Measurements from ENCODE around the gene C3orf49. TPM values are rescaled to one million over a fixed set of nuclear protein-coding genes. Genes with fewer than 3 reads are reported as not detected.

Gene C3orf49, protein sequence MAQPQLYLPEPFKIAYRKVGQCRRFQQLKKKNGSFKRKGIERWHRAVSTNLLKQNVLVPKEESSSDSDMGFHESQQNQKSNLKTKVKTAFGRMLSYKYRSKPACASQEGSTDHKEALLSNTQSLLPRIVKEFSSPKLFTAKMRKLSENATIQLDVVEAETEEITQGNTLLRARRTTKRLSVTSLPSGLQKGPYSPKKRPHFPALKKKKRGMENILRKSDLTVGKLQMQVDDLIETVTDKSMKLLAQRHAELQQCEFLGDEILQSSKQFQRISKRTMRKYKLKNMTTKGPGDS
- total RNA-seq = not detected
- long read RNA-seq, partial matches to known transcripts = 0 of 1 reads
- long read RNA-seq, other reads (novel, unspliced or antisense) = 1 of 1 reads

DNA sequence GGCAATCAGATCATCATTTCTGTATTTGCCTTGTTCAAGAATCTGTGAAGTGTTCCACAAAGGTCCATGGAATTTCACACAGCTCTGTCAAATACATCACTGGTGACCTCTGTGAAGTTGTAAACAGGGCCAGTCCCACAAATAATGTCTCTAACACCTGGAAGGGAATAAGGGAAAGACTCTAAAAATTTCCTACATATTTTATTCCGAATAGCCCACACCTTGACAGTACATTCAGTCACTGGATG is at the start of gene C3orf49:
TSS of gene C3orf49 (plus strand) at position 149 of the 248 bp plus-strand sequence. CDS start 173 bp downstream, outside the sequence.
- DNase-seq (ENCODE audit: missing footprints) (no peak), ATAC-seq (no peak)
- intact Hi-C loops (cut with DNase I) = no loop called here

DNA sequence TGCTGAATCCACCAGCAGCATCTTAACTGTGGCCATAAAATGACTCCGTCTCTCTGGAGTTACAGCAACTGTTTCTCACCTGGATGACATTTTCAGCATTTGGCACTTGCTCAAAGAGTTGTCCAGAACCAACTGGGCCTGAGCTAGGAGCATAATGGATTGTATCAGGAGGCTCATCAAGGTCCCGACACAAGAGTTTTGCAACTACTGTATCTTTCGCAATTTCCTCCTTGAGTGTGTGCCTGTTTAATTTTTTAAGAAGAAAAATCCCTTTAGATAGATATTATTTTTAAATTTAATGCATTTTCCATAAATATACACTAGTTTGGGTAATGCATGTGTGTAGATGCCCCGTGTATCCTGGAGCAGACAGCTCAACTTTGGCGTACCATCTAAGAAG is 44.3 kb upstream of the C3orf49 start:
- ATAC-seq (no peak), DNase-seq (ENCODE audit: missing footprints) (no peak)
- intact Hi-C loops (cut with DNase I) = no loop called here

DNA sequence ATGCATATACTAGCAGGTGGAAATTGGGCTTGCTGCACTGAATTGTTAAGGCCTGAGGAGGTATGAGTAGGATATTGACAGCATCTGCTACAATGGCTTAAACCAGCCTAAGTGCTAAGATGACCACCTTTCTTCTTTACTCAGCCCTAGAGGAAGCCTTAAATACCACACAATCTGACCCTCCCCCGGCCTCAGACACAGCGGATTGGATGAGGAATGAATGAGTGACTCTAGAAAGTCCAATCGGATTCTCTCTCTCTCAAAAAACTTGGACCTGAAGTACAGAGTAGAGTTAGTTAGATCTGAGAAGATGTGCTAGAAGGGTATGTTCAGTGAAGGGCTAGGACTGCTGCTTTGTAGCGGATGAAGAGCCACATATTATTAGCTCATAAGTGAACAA is 39.9 kb upstream of the C3orf49 start:
- DNase-seq (ENCODE audit: missing footprints) = no peak
- ATAC-seq = no peak
- intact Hi-C loops (cut with DNase I) = no loop called here

DNA sequence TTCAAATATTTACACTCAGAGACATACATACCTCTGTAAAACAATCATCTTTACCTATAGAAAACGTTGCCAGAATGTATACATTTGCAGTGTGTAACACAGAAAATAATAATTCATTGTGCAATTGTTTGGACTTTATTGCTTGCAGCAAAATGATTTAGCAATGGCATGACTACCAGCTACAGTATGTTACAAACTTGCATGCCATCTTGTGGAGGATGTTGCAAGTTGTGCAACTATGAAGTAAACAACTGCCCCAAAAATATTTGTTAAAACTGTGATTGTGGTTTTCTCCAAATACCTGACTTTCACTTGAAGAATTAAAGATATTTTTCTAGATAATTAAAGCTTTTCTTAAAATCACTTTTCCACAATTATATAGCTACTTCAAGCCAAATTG is 27.1 kb upstream of the C3orf49 start:
- ATAC-seq (no peak), DNase-seq (ENCODE audit: missing footprints) (no peak)
- intact Hi-C loops (cut with DNase I) = no loop called here

DNA sequence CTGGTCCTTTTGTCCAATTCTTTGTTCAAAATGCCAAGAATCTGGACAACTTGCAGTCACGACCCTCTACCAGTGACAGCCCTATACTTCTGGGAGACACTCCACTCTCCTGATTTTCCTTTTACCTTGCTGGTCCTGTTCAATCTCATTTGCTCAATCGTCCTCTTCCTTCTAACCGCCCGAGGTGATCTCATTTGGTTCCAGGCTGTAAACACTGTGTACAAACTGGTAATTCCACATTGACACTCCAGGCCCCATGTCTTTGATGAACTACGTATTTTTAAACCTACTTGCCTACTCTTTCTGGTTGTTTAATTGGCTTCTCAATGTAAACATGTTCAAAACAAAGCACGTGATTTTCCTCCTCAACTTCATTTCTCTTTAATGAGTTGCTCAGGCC is 23.7 kb upstream of the C3orf49 start:
- ATAC-seq = no peak
- intact Hi-C loops (cut with DNase I) = no loop called here

DNA sequence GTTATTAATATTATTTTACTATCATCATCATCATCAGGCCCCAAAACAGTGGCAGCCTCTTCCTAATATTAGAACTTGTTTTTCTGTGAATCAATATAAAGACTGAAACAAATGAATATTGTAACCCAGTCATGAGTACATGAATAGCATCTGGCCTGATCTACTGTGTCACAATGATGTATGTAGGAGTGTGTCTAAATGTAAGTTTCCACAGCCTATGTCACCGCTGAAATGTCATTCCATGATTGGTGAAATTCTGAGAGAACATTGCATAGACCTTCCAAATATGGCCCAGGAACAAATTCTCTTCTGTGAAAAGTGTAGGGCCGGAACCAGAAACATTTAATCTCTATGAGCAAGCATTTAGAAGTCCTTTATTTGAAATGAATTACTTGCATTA is 20.6 kb upstream of the C3orf49 start:
- DNase-seq (ENCODE audit: missing footprints) (no peak), ATAC-seq (no peak)
- intact Hi-C loops (cut with DNase I) = no loop called here

More for the DNA sequence above, 23.7 kb upstream of the C3orf49 start:
- no peak for DNase-seq (ENCODE audit: missing footprints)

DNA sequence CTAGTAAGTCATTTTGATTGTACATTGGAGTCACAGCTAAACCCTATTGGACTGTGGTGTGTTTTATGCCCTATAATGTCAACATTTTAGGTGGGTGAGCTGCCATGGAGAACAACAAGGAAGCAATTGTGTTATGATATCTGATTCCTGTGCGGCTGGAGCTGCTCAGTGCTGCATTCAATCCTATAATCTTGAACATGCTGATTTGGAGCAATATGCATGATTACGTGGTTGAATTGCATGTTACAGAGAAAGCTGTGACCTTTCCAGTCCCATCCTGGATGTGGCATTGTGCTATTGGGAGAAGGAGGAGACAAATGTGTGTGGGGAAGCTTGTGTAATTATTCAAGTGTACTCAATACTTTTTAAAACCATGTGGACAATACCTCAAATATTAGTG is 20.1 kb upstream of the C3orf49 start:
- no peak for DNase-seq (ENCODE audit: missing footprints)
- intact Hi-C loops (cut with DNase I) = no loop called here
- ATAC-seq = no peak

DNA sequence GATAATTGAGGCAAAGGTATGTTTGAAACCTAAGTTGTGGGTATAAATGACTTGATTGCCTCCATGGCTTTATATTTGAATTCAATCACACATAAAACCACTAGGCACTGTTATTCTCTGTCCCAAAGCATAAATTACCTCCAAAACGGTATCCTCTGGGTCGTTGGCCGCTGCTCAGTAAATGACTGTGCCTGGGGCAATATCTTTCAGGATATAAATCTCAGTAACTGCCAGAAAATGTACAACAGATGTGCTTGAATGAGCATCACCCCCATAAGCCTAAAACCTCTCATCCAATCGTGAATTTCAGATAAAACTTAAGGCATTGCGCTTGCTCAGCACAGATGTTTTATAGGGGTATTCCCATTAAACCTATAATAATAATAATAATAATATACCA is 19.0 kb upstream of the C3orf49 start:
- intact Hi-C loops (cut with DNase I) = no loop called here
- DNase-seq (ENCODE audit: missing footprints) (no peak), ATAC-seq (no peak)

DNA sequence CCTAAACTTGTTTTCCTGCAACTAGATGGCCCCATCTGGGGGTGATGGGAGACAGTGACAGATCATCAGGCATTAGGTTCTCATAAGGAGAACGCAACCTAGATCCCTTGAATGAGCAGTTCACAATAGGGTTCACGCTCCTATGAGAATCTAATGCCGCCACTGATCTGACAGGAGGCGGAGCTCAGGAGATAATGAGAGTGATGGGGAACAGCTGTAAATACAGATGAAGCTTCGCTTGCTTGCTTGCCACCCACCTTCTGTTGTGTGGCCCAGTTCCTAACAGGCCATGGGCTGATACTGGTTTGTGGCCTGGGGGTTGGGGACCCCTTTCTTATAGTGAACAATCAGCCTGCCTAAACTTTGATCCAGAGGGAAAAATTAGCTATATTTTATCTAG is 15.2 kb upstream of the C3orf49 start:
- no peak for ATAC-seq
- intact Hi-C loops (cut with DNase I) = no loop called here
- no peak for DNase-seq (ENCODE audit: missing footprints)

DNA sequence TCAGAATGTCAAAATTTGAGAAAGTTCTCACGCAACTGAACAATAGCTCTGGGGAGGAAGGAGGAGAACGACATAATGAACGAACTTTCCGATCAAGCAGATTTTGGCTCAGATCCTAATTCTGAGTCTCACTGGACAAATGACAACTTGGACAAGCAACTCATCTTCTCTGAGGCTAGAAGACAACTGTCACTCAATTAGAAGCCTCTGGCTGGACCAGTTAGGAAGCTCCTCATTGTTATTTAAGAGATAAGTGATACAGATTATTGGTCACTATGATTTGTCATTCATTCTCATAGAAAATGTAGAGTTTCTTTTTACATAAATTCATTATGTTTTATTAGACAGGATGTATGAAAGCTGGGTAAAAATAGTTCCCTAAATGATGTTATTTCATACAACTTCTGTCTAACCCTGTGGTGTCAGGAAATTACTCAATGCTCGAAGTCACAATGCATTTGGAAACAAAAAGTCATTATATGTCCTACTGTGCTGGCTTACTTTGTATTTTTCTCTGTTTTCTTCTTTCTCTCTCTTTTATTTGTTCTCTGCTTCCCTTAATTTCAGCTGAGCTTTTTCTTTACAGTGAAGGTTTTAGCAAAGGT is 11.0 kb upstream of the C3orf49 start:
- DNase-seq (ENCODE audit: missing footprints) (no peak), ATAC-seq (no peak)
- intact Hi-C loops (cut with DNase I) = no loop called here

DNA sequence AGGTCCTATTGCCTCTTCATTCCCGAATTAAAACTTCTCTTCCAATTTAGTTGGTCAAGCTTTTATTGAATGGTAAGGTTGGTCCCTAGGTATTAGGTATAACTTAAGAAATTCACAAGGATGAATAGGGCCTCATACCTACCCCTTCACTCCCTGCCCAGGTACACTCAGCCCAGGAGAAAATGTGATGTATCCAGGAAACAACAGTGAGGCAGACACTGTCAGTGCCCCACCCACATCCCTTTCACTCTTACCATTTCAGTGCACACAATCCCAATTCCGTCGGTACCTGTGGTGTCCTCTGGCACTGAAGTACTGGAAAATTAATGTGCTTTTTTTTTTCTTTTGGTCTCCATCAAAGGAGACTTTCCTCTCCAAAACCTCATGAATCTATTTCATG is 10.5 kb upstream of the C3orf49 start:
- ATAC-seq = no peak
- DNase-seq (ENCODE audit: missing footprints) = no peak
- intact Hi-C loops (cut with DNase I) = no loop called here

DNA sequence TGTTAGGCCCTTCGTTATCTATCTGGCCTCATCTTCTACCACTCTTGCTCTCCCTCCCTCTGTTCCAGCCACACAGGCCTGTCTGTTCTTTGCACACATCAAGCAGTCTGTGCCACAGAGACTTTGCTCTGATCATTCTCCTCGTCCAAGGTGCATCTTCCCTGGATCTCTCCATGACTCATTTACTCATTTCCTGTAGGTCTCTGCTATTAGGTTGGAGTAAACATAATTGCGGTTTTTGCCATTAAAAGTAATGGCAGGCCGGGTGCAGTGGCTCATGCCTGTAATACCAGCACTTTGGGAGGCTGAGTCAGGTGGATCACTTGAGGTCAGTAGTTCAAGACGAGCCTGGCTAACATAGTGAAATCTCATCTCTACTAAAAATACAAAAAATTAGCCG is 9.5 kb upstream of the C3orf49 start:
- intact Hi-C loops (cut with DNase I) = no loop called here
- DNase-seq (ENCODE audit: missing footprints) (no peak), ATAC-seq (no peak)

DNA sequence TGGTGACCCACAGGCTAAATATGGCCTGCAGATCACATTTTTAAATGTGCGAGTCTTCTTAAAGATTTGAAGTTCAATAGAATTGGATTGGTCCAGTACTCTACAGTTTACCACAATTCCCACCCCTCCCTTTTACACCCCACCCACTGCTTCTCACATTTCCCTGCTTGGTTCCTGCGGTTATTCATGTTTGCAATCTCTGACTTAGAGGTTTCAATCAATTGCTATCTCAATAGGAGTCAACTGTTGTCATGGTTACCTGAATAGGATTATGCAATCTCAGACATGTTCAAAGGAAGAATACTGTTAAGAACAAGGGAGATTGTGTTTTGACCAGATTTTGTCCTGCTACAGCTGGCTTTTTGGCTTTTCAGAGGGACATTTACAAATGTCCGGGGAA is 4.9 kb upstream of the C3orf49 start:
- no peak for DNase-seq (ENCODE audit: missing footprints)
- intact Hi-C loops (cut with DNase I) = no loop called here
- no peak for ATAC-seq

DNA sequence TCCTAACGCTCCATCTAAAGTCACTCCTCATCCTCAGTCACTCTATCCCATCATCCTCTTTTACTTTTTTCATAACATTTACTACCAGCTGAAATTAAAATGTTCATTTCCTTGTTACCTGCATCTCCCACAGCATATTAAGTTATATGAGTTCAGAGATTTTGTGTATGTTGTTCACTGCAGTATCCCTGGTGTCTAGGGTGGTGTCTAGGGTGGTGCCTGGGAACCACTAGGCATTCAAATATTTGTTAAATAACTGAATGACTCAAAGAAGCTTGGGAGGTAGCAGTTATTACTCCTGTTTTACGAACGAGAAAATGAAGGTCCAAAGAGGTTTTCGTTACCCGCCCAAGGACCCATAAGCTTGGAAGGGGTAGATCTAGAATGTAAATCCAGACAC is 1.9 kb upstream of the C3orf49 start:
- DNase-seq (ENCODE audit: missing footprints) (no peak), ATAC-seq (no peak)
- intact Hi-C loops (cut with DNase I) = no loop called here

DNA sequence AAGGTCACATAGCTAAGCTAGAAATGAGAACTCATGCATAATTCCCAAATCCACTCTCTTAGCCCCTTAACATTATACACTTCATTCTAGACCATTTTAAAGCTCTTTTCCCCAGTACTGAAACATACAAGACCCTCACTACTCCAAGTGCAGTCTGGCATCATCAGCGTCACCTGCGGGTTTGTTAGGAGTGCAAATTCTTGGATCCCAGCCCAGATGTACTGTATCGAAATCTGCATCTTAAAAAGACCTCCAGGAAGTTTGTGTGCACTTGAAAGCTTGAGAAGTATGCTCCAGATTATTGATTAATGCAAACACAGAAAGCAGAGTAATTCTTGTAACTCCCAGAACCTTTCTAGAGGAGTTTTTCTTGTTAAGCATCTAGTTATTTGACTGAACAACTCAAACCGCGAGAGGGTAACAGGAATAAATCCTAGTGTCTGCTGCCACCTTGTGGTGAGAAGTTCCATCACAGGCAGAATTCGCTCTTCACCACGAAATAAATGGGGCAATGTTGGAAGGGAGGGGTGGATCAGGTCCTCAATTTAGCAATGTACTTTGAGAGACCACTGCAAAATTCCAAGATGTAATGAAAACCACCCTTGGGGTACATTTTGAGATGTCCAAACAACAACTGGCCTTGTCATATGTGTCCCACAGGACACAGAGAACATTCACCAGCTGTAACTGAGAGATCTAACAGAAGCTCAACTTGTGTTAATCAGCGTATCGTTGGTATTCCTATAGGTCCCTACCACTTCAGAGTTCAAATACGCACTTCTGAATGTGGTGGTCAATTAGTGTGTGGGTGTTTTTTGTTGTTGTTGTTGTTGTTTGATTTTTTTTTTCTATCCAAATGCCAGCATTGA is 583 bp upstream of the C3orf49 start:
- intact Hi-C loops (cut with DNase I) = loop anchor here (1.0 kb wide), 1 partner anchor 467 kb away; no protein-coding TSS in a partner anchor
- ATAC-seq = no peak
- no peak for DNase-seq (ENCODE audit: missing footprints)

DNA sequence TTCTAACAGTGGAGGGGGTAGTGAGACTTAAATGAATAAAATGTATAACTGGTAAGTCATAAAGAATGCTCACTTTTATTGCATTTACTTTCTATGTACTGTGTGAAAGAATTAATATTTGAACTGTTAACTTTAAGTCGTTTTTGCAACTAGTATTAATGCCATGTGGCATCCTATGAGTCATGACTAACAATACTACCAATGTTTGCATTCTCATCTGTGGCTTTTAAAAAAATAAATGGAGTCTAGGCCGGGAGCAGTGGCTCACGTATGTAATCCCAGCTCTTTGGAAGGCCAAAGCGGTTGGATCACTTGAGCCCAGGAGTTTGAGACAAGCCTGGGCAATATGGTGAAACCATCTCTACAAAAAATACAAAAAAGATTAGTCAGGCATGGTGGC is 5.2 kb downstream of the C3orf49 start:
- ATAC-seq = no peak
- DNase-seq (ENCODE audit: missing footprints) = no peak
- intact Hi-C loops (cut with DNase I) = no loop called here

DNA sequence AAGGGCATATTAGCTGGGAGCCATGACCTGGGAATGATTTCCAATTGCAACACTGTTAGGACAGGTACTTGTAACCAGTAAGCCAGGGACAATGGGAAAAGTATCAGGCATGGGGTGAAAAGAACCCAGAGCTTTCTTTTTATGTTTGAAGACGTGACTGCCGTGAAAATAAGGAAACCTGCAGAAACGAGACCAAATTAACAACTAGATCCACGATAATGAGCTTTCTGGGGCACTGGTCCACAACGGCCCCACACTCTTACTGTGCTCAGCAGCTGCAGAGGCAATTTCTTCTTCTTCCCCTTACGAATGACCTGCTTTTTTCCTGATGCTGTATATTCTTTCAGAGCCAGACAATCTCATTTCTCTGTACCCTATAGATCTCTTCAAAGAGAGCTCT is 11.4 kb downstream of the C3orf49 start:
- no peak for ATAC-seq
- intact Hi-C loops (cut with DNase I) = no loop called here
- DNase-seq (ENCODE audit: missing footprints) = no peak

DNA sequence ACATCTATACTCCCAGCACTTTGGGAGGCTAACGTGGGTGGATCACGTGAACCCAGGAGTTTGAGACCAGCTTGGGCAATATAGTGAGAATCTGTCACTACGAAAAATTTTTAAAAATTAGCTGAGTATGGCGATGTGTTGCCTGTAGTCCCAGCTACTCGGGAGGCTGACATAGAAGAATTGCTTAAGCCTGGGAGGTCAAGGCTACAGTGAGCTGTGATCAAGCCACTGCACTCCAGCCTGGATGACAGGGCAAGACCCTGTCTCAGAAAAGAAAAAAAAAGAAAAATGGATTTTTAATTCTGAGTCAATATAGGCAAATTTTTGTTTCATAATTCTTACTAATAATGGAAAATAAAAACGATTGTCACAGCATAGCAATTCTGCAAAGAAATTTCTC is 13.3 kb downstream of the C3orf49 start:
- DNase-seq (ENCODE audit: missing footprints) = no peak
- ATAC-seq = no peak
- intact Hi-C loops (cut with DNase I) = no loop called here

DNA sequence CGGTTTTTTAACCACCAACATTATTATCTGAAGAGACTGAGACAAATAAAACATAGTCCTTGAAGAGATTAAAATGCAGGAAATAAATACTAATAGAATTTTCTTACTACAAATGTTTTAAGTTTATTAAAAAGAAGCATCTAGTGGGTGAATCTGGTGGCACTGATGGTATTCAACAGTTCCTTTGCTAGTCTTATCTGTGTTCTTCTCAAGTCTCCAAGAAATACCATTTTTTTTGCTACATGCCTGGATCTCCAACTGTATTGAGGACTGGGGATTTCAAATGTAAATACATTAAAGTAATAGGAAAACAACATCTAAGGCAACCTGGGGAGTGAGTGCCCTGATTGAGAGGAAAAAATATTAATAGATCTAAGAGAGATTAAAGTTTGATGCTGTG is 22.6 kb downstream of the C3orf49 start:
- intact Hi-C loops (cut with DNase I) = no loop called here
- ATAC-seq (no peak), DNase-seq (ENCODE audit: missing footprints) (no peak)

DNA sequence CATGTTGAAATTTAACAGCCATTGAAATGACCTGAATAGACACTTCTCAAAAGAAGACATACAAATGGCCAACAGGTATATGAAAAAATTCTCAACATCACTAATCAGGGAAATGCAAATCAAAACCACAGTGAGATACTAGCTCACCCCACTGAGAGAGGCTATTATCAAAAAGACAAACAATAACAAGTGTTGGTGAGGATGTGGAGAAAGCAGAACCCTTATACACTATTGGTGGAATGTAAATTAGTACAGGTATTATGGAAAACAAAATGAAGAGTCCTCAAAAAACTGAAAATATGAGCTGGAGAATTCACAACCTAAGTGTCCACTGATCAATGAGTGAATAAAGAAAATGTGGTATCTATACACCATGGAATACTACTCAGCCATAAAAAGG is 23.0 kb downstream of the C3orf49 start:
- intact Hi-C loops (cut with DNase I) = no loop called here
- ATAC-seq (no peak), DNase-seq (ENCODE audit: missing footprints) (no peak)

Data from Right ventricle myocardium inferior (tissue), 1 donor.